DND-41 (cell line): ENCODE measurements around the gene ZC3H4.

Source experiments
- EZH2 ChIP-seq: IDR thresholded peaks from 3 replicates; pipeline ENCODE4 v1.6.1; 2012; ENCODE audit warnings: borderline replicate concordance, low read depth, mild to moderate bottlenecking, moderate library complexity, low read length, inconsistent platforms; ENCODE audit not compliant: severe bottlenecking
- TF ChIP-seq, protein P1 (sequence below): IDR thresholded peaks from 2 replicates; pipeline ENCODE4 v1.5.1; 2012; ENCODE audit warnings: borderline replicate concordance, low read length, moderate library complexity, mild to moderate bottlenecking; ENCODE audit not compliant: poor library complexity, severe bottlenecking; ENCODE audit errors: extremely low read depth

- TF ChIP-seq, protein P1, sequence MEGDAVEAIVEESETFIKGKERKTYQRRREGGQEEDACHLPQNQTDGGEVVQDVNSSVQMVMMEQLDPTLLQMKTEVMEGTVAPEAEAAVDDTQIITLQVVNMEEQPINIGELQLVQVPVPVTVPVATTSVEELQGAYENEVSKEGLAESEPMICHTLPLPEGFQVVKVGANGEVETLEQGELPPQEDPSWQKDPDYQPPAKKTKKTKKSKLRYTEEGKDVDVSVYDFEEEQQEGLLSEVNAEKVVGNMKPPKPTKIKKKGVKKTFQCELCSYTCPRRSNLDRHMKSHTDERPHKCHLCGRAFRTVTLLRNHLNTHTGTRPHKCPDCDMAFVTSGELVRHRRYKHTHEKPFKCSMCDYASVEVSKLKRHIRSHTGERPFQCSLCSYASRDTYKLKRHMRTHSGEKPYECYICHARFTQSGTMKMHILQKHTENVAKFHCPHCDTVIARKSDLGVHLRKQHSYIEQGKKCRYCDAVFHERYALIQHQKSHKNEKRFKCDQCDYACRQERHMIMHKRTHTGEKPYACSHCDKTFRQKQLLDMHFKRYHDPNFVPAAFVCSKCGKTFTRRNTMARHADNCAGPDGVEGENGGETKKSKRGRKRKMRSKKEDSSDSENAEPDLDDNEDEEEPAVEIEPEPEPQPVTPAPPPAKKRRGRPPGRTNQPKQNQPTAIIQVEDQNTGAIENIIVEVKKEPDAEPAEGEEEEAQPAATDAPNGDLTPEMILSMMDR = no peak
- TF ChIP-seq EZH2 = no peak
Observed at GRCh38 chr19:47070756-47071155, 42.8 kb downstream of the ZC3H4 start.
